HG02938 (cell line): ENCODE measurements around the gene ANKDD1B.
"Not testable (repeated sequence)": the region's sequence is repeated elsewhere in the genome, so short reads cannot be mapped to it uniquely, and the experiment has no call there.

Source experiments
- ATAC-seq: cut with Tn5 transposase; IDR thresholded peaks from one replicate; pipeline ENCODE4 v1.9.1; 2021; ENCODE audit warnings: mild to moderate bottlenecking, moderate library complexity; ENCODE audit not compliant: unreplicated experiment

Gene ANKDD1B

GRCh38 chr5:75695472-75696351 is 84.5 kb downstream of the ANKDD1B start:
- not testable (repeated sequence) for ATAC-seq

GRCh38 chr5:75701856-75702255 is 90.6 kb downstream of the ANKDD1B start:
- no peak for ATAC-seq

- ATAC-seq, result no peak
Observed at GRCh38 chr5:75706016-75706415, 94.8 kb downstream of the ANKDD1B start.

DNA sequence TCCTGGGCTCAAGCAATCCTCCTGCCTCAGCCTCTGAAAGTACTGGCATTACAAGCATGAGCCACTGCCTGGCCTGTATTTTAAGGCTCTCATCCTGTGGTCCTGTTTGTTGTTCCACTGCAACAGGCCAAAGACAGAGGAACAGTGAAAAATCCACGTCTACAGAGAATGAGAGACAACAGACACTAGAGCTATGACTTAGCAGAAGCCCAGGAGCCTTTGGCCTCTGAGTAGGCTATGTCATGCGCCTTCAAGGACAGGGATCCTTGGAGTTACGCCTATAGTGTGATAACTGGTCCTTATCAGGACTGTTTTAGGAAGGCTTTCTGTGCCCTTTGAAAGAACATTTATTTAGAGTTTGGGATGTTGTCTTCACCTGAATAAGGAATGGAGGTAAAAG is 95.5 kb downstream of the ANKDD1B start:
- no peak for ATAC-seq

- ATAC-seq, result no peak
Observed at GRCh38 chr5:75707911-75708509, 96.8 kb downstream of the ANKDD1B start.

DNA sequence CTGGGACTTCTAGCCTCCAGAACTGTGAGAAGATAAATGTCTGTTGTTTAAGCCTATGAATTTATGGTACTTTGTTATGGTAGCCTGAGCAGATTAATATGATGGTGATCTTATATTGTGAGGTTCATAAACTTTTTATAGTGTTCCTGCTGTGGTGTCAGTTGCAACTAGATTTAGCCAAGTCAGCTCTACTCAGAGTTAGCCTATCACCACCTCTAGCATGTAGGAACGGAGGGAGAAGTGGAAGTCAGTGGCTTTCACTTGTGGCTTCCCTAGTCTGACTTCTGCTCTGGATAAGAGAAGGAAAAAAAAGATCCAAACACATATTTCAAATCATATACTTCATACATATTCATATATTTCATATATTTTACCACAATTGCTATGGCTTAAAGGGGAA is 99.4 kb downstream of the ANKDD1B start:
- no peak for ATAC-seq

- ATAC-seq, result no peak
Observed at GRCh38 chr5:75711151-75711550, 99.9 kb downstream of the ANKDD1B start.

DNA sequence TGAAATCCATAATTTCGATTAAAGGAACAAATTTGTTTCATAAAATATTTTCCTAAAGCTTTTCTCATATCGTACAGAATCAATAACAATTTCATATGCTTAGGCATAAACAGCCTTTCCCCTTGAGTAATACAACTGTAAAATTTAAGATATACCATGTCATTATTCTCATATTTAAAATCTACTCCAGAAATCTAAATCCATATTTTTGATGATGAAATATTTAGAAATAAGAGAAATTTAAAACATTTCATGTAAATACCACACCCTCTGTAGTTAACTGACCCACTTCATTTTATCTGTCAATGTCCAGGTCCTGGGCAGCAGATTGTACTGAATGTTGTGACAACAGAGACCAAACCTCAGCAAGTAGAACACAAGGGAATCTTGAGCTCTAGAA is 100.8 kb downstream of the ANKDD1B start:
- ATAC-seq, result no peak

- peak; percentile 8 for ATAC-seq
Observed at GRCh38 chr5:75716715-75717081, 105.4 kb downstream of the ANKDD1B start.

GRCh38 chr5:75717082-75717922 is 106.0 kb downstream of the ANKDD1B start, which contains the start of gene POC5:
Gene POC5, minus strand, starts transcription at chr5:75717437. Its CDS starts 4,500 bp downstream, at chr5:75712937.
- peak; percentile 96 for ATAC-seq

DNA sequence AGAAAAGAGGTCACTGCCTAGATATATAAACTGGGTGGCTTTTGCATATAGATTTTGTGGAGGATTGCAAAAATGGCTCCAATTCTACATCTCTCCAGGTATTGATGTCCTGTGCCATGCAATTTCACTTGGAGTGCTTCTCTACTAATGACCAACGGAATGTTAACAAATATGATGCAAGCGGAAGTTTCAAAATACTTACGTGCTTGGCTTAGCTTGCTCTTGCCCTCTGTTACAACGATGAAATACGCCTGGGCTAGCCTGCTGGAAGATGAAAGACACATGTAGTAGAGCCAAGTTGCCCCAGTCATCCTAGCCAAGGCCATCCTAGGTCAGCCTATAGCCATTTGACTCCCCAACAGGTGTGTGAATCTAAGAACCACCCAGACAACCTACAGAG is 109.6 kb downstream of the ANKDD1B start:
- ATAC-seq, result no peak
